CD4-positive, alpha-beta T cell treated with Interleukin-21 for 1 hour (primary cell): Measurements from ENCODE around the gene ERICH6B.
"Not testable (repeated sequence)": the region's sequence is repeated elsewhere in the genome, so short reads cannot be mapped to it uniquely, and the experiment has no call there.

Experiments used
- DNase-seq: peaks from one replicate; pipeline ENCODE4 v3.0.0-alpha.2; 2020

The ERICH6B gene

GRCh38 chr13:45615501-45616101, at the start of gene ERICH6B:
Gene ERICH6B, minus strand, starts transcription at chr13:45615739. Its CDS starts 18,734 bp downstream, at chr13:45597005.
- DNase-seq = no peak

DNA sequence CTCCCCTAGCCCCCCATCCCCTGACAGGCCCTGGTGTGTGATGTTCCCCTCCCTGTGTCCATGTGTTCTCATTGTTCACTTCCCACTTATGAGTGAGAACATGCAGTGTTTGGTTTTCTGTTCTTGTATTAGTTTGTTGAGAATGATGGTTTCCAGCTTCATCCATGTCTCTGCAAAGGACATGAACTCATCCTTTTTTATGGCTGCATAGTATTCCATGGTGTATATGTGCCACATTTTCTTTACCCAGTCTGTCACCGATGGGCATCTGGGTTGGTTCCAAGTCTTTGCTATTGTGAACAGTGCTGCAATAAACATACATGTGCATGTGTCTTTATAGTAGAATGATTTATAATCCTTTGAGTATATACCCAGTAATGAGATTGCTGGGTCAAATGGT, 47.4 kb upstream of the ERICH6B start:
- DNase-seq = not testable (repeated sequence)

DNA sequence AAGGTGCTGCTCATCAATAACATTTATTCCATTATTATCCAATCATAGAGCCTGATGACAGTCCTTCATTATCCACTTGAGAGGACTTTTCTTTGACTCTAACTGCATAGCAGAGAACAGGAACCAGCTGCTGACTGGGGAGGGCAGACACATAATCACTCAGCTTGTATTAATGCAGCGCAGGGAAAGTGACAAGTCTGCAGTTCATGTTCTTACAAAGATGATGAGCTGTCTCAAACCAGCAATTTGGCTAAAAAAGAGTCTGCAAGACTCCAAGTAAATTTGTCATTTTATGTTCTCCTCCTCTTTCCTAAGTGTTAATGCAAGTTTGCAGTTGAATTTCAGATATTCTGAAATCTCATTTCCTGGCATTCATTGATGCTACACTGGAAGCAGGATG, 46.6 kb upstream of the ERICH6B start:
- DNase-seq = no peak

DNA sequence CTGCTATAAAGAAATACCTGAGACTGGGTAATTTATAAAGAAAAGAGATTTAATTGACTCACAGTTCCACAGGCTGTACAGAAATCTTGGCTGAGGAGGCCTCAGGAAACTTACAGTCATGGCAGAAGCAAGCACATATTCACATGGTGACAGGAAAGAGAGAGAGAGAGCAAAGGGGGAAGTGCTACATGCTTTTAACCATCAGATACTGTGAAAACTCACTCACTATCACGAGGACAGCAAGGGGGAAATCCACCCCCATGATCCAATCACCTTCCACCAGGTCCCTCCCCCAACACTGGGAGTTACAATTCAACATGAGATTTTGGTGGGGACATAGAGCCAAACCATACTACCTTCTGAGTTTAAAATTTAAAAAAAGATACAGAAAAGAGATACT, 44.9 kb upstream of the ERICH6B start:
- DNase-seq = not testable (repeated sequence)

DNA sequence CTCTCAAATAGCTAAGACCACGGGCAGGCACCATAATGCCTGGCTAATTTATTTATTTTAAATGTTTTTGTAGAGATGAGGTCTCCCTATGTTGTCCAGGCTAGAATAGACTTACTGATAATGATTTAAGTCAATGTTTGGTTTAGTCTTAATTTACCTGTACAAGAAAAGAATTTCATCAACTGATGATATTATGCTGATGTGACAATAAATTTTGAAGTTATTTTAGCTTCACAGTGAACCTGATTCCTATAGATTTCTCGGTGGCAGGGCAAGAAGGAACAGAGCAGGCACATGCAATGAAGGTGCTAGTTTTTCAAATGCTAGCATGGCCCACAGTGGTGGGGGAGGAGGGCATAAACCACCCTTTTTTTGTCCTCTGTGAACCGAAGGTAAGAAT, 44.0 kb upstream of the ERICH6B start:
- no peak for DNase-seq

- no peak for DNase-seq
Observed at GRCh38 chr13:45658586-45659235, 43.2 kb upstream of the ERICH6B start.

- no peak for DNase-seq
Observed at GRCh38 chr13:45654633-45655349, 39.3 kb upstream of the ERICH6B start.

DNA sequence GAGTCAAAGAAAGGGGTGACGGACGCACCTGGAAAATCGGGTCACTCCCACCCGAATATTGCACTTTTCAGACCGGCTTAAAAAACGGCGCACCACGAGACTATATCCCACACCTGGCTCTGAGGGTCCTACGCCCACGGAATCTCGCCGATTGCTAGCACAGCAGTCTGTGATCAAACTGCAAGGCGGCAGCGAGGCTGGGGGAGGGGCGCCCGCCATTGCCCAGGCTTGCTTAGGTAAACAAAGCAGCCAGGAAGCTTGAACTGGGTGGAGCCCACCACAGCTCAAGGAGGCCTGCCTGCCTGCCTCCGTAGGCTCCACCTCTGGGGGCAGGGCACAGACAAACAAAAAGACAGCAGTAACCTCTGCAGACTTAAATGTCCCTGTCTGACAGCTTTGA, 29.7 kb upstream of the ERICH6B start:
- DNase-seq = not testable (repeated sequence)

DNA sequence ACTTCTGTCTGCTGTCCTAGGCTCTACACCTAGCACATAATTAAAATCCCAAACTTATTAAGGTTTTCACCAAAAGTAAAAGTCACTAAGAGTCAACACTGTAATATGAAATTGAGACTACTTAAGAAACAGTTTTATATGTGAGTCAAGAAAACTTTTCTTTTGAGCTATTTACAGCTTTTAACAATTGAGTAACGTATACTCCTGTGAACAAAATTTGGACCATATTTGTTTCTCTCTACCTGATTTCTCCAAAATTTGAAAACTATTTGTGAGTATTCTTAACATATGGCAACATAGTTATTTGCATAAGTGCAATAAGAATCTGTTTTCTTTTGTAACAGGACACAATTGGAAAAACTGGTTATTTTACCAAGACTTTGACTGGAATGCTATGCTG, 26.6 kb upstream of the ERICH6B start:
- DNase-seq = not testable (repeated sequence)

DNA sequence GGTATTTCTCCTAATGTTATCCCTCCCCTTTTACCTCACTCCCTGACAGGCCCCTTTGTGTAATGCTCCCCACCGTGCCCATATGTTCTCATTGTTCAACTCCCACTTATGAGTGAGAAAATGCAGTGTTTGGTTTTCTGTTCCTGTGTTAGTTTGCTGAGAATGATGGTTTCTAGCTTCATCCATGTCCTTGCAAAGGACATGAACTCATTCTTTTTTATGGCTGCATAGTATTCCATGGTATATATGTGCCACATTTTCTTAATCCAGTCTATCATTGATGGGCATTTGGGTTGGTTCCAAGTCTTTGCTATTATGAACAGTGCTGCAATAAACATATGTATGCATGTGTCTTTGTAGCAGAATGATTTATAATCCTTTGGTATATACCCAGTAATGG, 19.8 kb upstream of the ERICH6B start:
- not testable (repeated sequence) for DNase-seq

DNA sequence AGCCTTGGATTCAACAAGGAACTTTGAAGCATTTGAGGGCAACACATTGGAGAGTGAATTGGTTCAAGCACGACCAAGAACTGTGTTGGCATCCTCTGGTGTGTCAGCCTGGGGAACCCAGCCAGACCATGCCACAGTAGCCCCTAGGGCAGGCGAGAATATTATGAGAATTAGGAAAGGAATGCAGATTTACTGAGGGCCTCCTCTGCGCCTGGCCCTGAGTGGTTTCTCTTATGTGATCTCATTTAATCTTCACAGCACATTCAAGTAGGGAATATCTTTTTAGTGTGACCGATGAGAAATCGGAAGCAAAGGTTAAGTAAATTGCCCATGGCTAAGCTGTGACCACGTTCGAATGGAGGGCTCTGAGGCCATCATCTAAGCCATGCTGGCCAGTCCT, 15.3 kb upstream of the ERICH6B start:
- DNase-seq = no peak

- DNase-seq = no peak
Observed at GRCh38 chr13:45629940-45630339, 14.4 kb upstream of the ERICH6B start.

DNA sequence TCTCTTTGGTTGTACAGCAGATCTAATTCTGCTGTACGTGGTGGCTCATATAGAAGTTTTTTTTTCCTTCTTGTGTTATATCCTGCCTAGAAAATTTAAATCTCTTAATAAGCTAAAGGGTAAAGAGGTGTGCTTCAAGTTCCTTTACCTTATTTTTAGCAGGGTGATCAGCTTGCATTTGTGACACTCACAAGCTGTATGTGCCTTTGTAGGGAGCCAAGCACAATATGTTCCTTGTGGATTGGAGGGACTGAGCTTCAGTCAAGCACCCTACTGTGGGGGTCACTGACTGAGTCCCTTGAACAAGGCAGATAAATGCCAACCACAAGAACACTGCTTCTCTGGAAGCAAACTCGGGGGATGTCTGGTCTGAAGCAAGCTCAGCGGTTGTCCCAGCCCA, 12.6 kb upstream of the ERICH6B start:
- DNase-seq = no peak

GRCh38 chr13:45627656-45628055, 12.1 kb upstream of the ERICH6B start:
- no peak for DNase-seq

- DNase-seq = no peak
Observed at GRCh38 chr13:45626731-45627374, 11.3 kb upstream of the ERICH6B start.

GRCh38 chr13:45623516-45624090, 8.1 kb upstream of the ERICH6B start:
- peak; percentile 5 for DNase-seq

- DNase-seq = no peak
Observed at GRCh38 chr13:45621950-45622349, 6.4 kb upstream of the ERICH6B start.

DNA sequence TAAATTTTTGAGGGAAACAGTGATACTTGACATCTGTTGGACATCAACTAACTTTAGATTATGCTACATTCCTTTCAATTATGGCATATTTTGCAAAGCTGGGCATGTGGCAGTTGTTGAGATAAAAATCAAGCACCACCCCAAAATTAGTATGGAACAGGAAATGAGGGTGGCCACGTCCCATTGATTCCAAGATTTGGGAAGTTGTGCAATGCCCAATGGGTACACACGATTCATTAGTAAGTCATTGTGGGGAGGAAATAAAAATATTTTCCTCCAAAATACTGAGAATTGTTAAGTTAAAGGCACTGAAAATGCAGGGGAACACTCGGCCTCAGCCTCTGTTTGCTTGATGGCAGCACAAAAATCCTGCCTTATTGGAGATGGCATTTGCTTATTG, 7.6 kb downstream of the ERICH6B start:
- DNase-seq = no peak

GRCh38 chr13:45604892-45605291, 10.6 kb downstream of the ERICH6B start:
- DNase-seq = no peak

DNA sequence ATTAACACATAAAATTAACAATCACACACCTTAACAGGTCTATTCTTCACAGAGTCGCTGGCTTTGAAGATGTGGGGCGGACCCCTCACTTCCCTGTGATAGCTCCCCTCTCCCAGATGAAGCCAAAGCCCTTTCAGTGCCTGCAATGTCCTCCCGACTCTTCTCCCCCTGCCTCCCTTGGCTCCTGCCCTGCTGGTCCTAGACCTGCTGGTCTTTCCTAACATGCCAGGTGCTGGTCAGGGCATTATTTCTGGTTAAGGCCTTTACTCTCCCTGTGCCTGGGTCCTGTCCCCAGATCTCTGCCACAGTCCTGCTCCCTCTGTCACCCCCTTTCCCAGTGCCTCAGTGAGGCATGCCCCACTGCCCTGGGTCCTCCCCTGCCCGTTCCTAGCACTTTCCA, 12.2 kb downstream of the ERICH6B start:
- DNase-seq = no peak

DNA sequence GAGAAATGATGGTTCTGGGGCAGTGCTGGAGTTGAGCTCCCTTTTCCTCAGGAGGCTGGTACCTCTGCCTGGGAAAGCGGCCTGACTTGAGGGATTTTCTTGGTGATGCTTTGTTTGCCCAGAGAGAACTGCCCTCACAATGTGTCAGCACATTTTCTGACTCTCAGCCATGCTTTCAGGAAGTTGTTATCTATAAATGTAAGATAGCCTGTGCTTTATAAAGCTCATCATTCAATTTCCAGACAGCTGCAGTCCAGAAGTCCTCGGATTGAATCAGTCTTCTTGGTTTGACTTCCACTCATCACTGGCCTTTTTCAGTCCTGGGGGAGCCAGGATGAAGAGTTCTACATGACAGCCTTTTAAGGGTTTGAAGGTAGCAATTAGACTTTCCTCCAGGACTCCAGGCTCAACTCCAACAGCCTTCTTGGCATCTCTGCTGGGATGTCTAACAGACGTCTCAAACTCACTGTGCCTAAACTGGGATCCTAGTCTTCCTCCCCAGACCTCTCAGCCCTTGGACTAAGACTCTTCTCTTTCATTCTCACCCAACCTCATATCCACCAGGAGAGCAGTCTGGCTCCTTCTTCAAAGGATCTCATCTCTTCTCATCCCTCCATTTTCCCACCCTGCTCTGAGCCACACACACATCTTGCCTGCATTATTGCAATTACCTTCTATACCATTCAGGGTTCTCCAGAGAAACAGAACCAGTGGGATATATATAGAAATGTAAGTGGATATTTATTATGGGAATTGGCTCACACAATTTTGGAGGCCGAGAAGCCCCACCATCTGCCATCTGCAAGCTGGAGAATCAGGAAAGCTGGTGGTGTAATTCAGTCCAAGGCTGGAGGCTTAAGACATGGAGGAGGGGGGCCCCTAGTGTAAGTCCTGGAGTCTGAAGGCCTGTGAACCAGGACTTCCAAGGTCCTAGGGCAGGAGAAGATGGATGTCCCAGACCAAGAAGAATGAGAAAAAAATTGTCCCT, 13.1 kb downstream of the ERICH6B start:
- DNase-seq = no peak

- no peak for DNase-seq
Observed at GRCh38 chr13:45601680-45602079, 13.9 kb downstream of the ERICH6B start.
